IPS-18c (cell line): Measurements from ENCODE around the gene RNF17.
"Not testable (repeated sequence)": the region's sequence is repeated elsewhere in the genome, so short reads cannot be mapped to it uniquely, and the experiment has no call there.

ENCODE experiments used
- H3K4me3 ChIP-seq: 2 replicates; pipeline ENCODE4 v1.7.0; 2013; ENCODE audit warnings: low read depth, mild to moderate bottlenecking, low read length, moderate library complexity; ENCODE audit not compliant: insufficient read depth
- H3K9me3 ChIP-seq: one replicate; pipeline ENCODE4 v1.6.1; 2013; ENCODE audit warnings: mild to moderate bottlenecking, low read length, moderate library complexity; ENCODE audit not compliant: control insufficient read depth, insufficient read depth

The RNF17 gene, protein sequence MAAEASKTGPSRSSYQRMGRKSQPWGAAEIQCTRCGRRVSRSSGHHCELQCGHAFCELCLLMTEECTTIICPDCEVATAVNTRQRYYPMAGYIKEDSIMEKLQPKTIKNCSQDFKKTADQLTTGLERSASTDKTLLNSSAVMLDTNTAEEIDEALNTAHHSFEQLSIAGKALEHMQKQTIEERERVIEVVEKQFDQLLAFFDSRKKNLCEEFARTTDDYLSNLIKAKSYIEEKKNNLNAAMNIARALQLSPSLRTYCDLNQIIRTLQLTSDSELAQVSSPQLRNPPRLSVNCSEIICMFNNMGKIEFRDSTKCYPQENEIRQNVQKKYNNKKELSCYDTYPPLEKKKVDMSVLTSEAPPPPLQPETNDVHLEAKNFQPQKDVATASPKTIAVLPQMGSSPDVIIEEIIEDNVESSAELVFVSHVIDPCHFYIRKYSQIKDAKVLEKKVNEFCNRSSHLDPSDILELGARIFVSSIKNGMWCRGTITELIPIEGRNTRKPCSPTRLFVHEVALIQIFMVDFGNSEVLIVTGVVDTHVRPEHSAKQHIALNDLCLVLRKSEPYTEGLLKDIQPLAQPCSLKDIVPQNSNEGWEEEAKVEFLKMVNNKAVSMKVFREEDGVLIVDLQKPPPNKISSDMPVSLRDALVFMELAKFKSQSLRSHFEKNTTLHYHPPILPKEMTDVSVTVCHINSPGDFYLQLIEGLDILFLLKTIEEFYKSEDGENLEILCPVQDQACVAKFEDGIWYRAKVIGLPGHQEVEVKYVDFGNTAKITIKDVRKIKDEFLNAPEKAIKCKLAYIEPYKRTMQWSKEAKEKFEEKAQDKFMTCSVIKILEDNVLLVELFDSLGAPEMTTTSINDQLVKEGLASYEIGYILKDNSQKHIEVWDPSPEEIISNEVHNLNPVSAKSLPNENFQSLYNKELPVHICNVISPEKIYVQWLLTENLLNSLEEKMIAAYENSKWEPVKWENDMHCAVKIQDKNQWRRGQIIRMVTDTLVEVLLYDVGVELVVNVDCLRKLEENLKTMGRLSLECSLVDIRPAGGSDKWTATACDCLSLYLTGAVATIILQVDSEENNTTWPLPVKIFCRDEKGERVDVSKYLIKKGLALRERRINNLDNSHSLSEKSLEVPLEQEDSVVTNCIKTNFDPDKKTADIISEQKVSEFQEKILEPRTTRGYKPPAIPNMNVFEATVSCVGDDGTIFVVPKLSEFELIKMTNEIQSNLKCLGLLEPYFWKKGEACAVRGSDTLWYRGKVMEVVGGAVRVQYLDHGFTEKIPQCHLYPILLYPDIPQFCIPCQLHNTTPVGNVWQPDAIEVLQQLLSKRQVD (N-terminal part only)

GRCh38 chr13:24763596-24764275 is at the start of gene RNF17:
Gene RNF17 (plus strand): TSS chr13:24764169. CDS start chr13:24764204, 35 bp downstream.
- H3K9me3 ChIP-seq = peaks cover 2% of the 10 kb centered on the region
- no peak within 1 kb of the TSS for H3K4me3 ChIP-seq

- Histone ChIP-seq H3K9me3 (no peaks in the 10 kb centered on the region), H3K4me3 (no peak overlapping the region)
Observed at GRCh38 chr13:24716011-24716410, 48.0 kb upstream of the RNF17 start.

- Histone ChIP-seq H3K9me3 (no peaks in the 10 kb centered on the region), H3K4me3 (no peak overlapping the region)
Observed at GRCh38 chr13:24716446-24716845, 47.5 kb upstream of the RNF17 start.

DNA sequence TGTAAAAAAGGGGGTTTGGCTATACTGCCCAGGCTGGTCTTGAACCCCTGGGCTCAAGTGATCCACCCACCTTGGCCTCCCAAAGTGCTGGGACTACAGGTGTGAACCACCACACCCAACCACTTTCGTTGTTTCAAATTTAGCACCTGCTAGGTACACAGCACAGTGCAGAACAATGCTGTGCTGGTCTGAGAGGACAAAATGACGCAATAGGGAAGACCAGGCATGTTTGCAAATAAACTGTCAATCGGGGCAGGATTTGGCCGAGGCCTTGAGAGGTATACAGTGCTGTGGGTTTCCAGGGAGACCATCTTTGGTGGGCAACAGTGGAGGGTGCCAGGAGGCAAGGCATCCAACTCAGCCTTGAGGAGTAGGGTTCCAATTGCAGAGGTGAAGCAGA is 46.8 kb upstream of the RNF17 start:
- H3K4me3 ChIP-seq = no peak overlapping the region
- H3K9me3 ChIP-seq = no peaks in the 10 kb centered on the region

DNA sequence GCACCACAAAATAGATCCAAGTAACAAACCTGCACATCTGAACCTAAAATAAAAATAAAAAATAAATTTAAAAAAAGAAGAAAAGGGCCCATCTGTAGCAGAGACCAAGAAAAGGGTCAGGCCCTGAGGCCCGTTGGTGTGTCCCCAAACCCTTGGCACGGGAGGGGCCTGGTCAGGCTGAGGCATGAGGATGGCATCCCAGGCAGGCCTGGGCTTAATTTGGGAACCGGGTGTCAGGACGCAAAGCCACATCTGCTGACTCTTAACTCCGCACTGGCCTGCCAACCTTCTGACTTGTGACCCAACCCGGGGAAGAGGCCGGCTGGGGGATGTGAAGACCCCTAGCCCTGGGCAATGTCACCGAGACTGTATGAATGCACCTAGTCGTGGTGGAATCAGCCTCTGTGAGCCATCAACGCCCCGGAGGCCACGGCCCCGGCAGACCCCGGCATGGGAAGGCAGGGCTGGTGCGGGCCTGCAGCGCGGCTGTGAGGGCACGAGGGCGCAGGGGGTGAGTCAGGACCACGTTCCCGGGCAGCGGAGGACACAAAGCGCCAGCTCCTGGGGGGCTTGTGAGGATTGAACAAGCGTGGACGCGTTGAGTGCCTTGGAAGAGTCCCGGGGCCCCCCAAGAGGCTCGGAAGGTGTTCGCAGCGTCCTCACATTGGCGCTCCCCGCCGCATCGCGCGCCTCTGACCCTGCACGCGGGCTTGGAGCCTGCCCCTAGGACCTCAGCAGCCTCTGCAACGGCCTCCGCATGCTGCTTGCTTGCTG is 45.6 kb upstream of the RNF17 start:
- no peaks in the 10 kb centered on the region for H3K9me3 ChIP-seq
- H3K4me3 ChIP-seq = no peak overlapping the region

- H3K9me3 ChIP-seq = no peaks in the 10 kb centered on the region
Observed at GRCh38 chr13:24719139-24719538, 44.8 kb upstream of the RNF17 start.

DNA sequence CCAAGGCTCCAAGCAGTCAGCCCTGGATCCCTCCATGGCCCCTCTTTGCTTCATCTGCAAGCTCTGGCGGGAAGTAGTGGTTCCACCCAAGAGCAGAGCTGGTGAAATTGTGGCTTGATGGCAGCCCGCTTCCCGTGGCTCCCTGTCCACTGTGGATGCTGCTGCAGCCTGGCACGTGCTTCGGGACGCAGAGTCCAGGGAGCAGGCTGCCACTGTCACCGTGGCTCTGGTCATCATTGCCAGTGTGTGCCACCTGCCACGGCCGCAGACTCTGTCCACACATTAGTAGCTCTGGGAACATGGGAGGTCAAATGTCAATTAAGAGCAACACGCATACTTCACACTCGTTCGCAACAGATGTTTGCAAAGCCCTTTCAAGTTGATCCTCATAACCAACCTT is 40.8 kb upstream of the RNF17 start:
- Histone ChIP-seq H3K9me3 (no peaks in the 10 kb centered on the region), H3K4me3 (no peak overlapping the region)

More at GRCh38 chr13:24719139-24719538, 44.8 kb upstream of the RNF17 start:
- no peak overlapping the region for H3K4me3 ChIP-seq

DNA sequence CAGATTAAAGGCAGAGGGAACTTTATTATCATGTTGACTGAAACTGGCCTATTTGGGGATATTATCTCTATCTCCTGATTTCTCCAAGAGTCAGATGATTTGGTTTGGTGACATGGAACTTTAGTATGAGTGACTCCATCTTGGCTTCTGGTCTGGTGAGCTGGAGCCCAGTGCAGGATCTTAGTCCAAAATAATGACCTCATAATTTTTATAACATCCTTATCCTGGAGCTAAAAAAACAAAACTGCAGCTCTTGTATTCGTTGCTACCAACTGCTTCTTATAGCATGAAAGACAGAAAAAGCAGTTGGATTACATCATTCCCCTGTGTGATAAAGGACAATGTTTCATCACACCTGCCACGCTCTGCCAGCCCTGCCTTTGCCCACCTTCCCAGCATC is 39.3 kb upstream of the RNF17 start:
- no peaks in the 10 kb centered on the region for H3K9me3 ChIP-seq
- H3K4me3 ChIP-seq = no peak overlapping the region

- Histone ChIP-seq H3K9me3 (no peaks in the 10 kb centered on the region), H3K4me3 (no peak overlapping the region)
Observed at GRCh38 chr13:24725379-24725778, 38.6 kb upstream of the RNF17 start.

DNA sequence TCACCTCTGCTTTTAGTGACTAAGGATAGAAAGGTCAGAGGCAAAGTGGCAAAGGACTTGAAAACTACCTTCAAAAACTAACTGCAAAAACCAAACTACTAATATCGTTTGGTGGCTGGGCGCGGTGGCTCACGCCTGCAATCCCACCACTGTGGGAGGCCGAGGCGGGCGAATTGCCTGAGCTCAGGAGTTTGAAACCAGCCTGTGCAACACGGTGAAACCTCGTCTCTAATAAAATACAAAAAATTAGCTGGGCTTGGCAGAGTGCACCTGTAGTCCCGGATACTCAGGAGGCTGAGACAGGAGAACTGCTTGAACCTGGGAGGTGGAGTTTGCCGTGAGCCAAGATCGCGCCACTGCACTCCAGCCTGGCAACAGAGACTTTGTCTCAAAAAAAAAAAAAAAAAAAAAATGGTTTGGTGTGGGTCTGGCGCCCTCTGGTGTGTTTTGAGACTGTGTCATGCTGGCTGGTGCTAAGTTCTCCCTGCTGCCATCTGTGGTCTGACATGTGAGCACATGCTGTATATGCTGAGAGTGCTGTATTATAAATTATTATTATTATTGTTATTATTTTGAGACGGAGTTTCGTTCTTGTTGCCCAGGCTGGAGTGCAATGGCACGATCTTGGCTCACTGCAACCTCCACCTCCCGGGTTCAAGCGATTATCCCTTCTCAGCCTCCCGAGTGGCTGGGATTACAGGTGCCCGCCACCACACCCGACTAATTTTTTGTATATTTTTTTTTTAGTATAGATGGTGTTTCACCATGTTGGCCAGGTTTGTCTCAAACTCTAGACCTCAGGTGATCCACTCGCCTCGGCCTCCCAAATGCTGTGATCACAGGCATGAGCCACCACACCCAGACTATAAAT is 36.0 kb upstream of the RNF17 start:
- no peaks in the 10 kb centered on the region for H3K9me3 ChIP-seq
- H3K4me3 ChIP-seq = no peak overlapping the region

DNA sequence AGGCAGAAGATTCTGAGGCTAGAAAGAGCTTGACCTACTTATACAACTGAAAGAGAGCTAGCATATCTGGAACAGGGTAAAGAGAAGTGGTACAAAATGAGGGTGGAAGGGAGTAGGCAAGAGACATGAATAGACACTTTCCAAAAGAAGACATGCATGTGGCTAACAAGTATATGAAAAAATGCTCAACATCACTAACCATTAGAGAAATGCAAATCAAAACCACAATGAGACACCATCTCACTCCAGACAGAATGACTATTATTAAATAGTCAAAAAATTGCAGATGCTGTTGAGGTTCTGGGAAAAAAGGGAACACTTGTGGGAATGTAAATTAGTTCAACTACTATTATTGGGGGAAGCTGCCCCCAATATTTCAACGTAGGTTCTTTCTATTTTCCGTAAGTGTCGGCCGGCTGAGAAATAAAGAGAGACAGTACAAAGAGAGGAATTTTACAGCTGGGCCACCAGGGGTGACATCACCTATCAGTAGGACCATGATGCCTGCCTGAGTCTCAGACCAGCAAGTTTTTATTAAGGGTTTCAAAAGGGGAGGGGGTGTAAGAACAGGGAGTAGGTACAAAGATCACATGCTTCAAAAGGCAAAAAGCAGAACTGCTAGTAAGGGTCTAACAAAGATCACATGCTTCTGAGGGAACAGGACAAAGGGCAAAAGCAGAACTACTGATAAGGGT is 32.9 kb upstream of the RNF17 start:
- not testable (repeated sequence) for H3K9me3 ChIP-seq, H3K4me3 ChIP-seq

DNA sequence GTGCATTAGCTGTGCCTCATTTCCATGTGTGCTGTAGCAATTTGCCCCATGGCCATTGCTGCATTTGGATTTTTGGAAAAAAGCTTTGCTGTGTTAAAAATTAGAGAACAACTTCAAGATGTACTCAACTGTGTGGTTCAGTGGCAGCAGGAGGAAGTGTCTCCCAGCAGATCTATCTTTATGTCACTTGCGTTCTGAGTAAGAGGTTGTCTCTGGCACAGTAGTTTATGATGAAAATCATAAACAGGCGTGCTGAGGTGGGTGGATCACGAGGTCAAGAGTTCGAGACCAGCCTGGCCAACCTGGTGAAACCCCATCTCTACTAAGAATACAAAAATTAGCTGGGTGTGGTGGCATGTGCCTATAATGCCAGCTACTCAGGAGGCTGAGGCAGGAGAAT is 29.0 kb upstream of the RNF17 start:
- no peaks in the 10 kb centered on the region for H3K9me3 ChIP-seq
- no peak overlapping the region for H3K4me3 ChIP-seq

DNA sequence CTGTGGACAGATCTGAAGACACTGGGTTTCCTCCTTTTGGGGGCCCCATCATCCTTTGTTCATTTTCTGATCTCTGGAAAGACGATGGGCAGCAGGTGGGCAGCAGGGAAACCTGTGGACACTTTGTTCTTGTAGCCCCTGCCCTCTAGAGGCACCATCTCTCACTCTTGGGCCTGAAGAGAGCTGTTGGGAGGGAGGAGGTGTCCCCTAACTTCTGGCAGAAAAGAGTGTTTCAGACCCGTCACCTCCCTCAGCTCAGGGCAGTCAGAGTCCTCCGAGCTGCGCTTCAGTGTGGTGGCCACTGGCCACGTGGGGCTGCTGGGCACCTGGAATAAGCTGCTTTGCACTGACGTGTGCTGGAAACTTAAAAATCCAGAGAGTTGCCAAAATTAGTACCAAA is 26.9 kb upstream of the RNF17 start:
- no peaks in the 10 kb centered on the region for H3K9me3 ChIP-seq
- no peak overlapping the region for H3K4me3 ChIP-seq

GRCh38 chr13:24738366-24738847 is 25.6 kb upstream of the RNF17 start:
- H3K4me3 ChIP-seq = no peak overlapping the region
- H3K9me3 ChIP-seq = no peaks in the 10 kb centered on the region
